ENCODE data around the gene ENTPD8.

Gene ENTPD8

DNA sequence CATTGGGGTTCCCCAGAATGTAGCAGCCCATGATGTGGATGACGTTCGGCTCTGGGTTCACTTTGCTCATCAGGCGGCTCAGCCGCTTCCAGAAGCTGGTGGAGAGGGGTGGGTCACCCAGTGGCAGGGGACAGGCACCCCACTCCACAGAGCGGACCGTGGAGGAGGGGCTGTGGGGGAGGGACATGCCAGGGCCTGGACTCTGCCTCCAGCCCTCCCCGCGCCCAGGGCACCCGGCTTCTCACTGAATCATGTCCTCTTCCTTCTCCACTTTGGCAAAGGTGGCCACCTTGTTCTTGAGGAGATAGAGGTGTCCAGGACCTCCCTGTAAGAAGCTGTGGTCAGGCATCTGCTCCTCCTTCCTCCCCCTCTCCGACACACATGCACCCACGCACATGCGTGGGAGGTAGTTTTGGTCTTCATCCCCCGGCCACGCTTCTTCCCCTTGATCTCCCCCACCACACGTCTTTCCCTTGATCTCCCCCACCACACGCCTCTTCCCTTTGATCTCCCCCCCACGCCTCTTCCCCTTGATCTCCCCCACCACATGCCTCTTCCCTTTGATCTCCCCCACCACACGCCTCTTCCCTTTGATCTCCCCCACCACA, 8.9 kb upstream of the ENTPD8 start:
- H3K27ac Mint-ChIP-seq = peak overlapping the region; percentile 46

DNA sequence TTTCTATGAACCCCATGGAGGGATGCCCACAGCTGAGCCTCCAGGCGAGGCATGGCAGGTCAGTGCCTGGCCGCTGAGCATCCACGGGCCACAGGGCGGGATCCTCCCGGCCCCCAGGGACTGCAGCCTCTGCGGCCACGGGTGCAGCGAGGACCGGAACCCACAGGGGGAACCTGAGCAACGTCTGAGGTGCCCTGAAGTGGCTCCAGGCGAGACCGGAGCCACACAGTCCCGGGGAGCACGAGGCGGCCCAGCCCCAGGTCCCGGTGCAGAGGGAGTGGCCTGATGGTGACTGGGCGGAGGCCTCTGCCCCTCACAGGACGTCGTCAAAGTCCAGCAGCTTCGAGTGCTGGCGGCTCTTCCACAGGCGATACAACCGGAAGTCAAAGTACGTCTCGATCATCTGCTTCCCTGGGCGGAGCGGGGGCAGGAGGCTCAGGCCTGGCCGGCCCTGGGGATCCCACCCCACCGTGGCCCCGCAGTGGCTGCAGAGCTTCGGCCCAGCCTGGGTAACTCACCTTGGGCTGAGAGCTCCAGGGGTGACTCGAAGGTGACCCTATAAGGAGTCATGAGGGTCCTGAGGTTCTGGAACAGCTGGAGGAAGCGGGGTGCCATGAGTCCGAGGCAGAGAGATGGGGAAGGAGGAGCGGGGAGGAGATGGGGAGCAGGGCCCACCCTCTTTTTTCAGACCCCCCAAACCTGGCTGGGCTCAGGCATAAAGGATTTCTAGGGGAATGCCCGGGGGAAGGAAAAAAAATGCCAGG, 8.1 kb upstream of the ENTPD8 start:
- Mint-ChIP-seq H3K4me3 (no peak overlapping the region), H3K27ac (peak overlapping the region; percentile 46), H3K4me1 (ENCODE audit: low read depth) (peaks cover 84% of the 10 kb centered on the region)

More for the DNA sequence above, 8.9 kb upstream of the ENTPD8 start:
- H3K27me3 Mint-ChIP-seq = no peaks in the 10 kb centered on the region
- H3K36me3 Mint-ChIP-seq (ENCODE audit: low read depth) = peaks cover 56% of the 10 kb centered on the region
- H3K9me3 Mint-ChIP-seq = no peaks in the 10 kb centered on the region
- peaks cover 87% of the 10 kb centered on the region for H3K4me1 Mint-ChIP-seq (ENCODE audit: low read depth)
- H3K4me3 Mint-ChIP-seq = no peak overlapping the region
- intact Hi-C loops (cut with micrococcal nuclease) = no loop called here

DNA sequence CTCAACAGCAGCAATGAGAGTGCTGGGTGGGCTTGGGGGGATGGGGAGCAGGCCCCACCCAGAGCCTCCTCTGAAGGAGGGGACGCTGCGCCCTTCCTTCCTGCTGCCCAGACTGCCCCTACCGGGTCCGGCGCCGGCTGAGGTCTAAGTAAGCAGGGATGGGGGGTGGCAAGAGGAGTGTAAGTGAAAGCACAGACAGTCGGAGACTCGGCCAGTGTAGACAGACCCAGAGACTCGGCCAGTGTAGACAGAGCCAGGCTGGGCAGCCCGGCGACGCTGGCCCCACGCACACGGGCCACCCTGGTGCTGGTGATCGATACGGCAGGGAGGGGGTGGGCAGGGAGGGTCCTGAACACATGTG, 7.4 kb upstream of the ENTPD8 start:
- no peak overlapping the region for H3K4me3 Mint-ChIP-seq
- peaks cover 2% of the 10 kb centered on the region for H3K27me3 Mint-ChIP-seq
- H3K27ac Mint-ChIP-seq = peak overlapping the region; percentile 46
- peaks cover 45% of the 10 kb centered on the region for H3K36me3 Mint-ChIP-seq (ENCODE audit: low read depth)
- peaks cover 80% of the 10 kb centered on the region for H3K4me1 Mint-ChIP-seq (ENCODE audit: low read depth)
- H3K9me3 Mint-ChIP-seq = no peaks in the 10 kb centered on the region
- intact Hi-C loops (cut with micrococcal nuclease) = no loop called here

More for the DNA sequence above, 8.1 kb upstream of the ENTPD8 start:
- Mint-ChIP-seq H3K27me3 (no peaks in the 10 kb centered on the region), H3K36me3 (ENCODE audit: low read depth) (peaks cover 49% of the 10 kb centered on the region), H3K9me3 (no peaks in the 10 kb centered on the region)
- intact Hi-C loops (cut with micrococcal nuclease) = no loop called here

DNA sequence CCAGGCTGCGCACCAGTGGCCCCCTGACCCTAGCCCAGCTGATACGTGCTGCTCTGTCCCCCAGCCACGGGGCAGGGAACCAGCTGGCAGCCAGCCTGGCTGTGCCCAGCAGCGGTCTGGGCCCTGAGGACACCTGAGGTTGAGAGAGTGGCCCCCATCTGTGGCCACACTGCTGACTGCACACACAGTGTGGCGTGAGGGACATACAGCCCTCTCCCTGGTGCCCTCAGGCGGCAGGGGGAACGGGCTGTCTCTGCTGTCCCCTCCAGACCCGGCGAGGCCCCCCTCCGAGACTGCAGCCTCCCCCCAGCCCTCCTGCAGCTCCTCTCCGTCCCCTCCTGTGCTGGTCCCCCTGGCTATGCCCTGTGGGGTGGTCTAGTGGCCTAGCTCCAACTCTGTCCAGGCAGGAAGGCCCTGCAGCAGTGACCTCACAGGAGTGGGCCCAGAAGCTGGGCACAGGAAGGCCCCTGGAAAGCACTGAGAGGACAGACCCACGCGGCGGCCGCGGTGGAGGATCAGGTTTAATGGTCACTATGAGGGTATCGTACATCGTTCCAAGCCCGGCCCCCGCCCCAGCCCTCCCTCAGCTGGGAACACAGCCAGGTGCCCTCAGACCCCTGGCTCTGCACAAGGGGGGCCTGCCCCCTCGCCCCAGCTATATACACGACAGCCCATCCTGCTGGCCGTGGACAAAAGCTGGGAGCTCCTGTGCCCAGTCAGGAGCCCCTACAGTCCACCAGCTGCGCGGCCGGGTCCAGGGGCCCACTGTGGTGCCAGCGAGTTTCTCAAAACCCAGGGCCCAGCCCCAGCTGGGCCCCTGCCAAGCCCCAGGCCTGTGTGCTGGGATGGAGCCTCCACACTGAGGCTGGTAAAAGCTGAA, 6.8 kb upstream of the ENTPD8 start:
- H3K4me3 Mint-ChIP-seq = no peak overlapping the region
- peaks cover 40% of the 10 kb centered on the region for H3K36me3 Mint-ChIP-seq (ENCODE audit: low read depth)
- H3K9me3 Mint-ChIP-seq = no peaks in the 10 kb centered on the region
- peaks cover 8% of the 10 kb centered on the region for H3K27me3 Mint-ChIP-seq
- peaks cover 74% of the 10 kb centered on the region for H3K4me1 Mint-ChIP-seq (ENCODE audit: low read depth)
- intact Hi-C loops (cut with micrococcal nuclease) = no loop called here
- peak overlapping the region; percentile 65 for H3K27ac Mint-ChIP-seq

DNA sequence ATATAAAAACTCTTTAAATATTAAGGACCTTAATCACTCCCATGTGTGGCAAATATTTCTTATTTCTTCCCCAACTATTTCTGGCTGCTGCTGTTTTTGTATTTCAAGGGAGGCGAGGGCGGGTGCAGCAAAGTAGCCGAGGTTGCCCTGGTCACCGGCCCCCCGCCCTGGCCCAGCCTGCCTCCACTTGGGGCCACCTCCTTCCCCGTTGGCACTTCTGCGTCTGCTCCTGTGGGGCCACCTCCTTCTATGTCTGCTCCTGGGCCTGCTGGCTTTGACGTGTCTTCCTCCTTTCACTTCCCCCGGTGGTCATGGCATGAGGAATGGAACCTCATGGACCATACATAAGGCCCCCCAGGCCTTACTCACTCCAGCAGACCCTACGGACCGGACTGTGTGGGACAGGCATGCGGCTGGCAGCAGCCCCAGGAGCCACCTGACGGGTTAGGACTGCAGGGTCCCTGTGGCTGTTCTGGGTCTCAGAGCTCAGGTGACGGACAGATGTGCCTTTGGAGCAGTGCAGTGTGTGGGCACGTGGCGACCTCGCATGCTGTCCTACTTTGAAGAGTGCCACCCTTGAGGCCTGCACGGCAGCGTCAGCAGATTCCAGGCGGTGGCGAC, 5.8 kb upstream of the ENTPD8 start:
- Mint-ChIP-seq H3K27ac (peak overlapping the region; percentile 65), H3K27me3 (peaks cover 16% of the 10 kb centered on the region), H3K4me3 (peak overlapping the region; percentile 30), H3K4me1 (ENCODE audit: low read depth) (peaks cover 64% of the 10 kb centered on the region), H3K36me3 (ENCODE audit: low read depth) (peaks cover 30% of the 10 kb centered on the region), H3K9me3 (no peaks in the 10 kb centered on the region)
- intact Hi-C loops (cut with micrococcal nuclease) = no loop called here

DNA sequence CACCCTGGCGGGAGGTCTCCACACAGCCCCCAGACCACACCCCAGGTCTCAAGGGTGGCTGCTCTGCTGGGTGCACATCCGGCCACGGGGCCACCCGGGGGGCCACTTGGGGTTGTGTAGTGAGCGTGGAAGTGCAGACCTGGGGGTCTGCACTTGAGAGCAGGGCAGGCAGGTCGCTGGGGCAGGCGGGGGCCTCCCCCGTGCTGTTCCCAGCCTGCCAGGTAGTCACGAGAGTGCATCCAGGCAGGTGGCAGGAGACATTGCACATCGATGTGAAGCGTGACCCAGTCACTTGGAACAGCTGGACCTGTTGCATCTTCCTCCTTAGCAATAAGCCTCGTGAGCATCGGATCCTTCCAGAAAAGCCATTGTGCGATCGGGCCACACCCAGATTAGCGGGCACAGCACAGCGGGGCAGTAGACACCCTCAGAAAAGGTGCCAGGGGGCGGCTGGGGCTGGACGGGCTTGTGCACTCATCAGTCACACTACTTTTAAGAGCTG, 4.8 kb upstream of the ENTPD8 start:
- Mint-ChIP-seq H3K27me3 (peaks cover 18% of the 10 kb centered on the region), H3K36me3 (ENCODE audit: low read depth) (peaks cover 29% of the 10 kb centered on the region), H3K27ac (peak overlapping the region; percentile 65), H3K9me3 (no peaks in the 10 kb centered on the region), H3K4me3 (no peak overlapping the region), H3K4me1 (ENCODE audit: low read depth) (peaks cover 59% of the 10 kb centered on the region)
- intact Hi-C loops (cut with micrococcal nuclease) = no loop called here

DNA sequence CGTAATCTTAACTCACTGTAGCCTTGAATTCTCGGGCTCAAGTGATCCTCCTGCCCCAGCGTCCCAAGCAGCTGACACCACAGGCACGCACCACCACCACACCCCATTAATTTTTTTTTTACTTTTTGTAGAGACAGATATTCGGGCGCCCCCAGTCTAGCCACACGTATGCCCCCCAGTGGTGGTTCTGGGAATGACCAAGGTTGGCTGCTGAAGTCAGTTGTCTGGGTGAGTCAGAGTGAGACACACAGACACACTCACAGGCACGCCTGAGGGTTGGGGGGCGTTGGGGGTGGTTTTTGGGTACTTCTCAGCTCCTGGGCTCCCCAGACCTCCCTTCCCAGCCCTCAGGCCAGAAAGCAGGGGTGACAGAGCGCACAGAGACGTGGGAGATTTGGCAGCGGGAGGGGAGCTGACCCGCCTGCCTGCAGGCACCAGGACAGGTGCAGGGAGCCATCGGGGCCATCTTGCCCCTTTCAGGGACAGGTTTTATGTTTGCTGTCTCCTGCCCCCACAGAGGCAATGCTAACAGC, 4.2 kb upstream of the ENTPD8 start:
- peaks cover 29% of the 10 kb centered on the region for H3K36me3 Mint-ChIP-seq (ENCODE audit: low read depth)
- no peaks in the 10 kb centered on the region for H3K9me3 Mint-ChIP-seq
- intact Hi-C loops (cut with micrococcal nuclease) = no loop called here
- H3K27me3 Mint-ChIP-seq = peaks cover 18% of the 10 kb centered on the region
- peaks cover 54% of the 10 kb centered on the region for H3K4me1 Mint-ChIP-seq (ENCODE audit: low read depth)
- no peak overlapping the region for H3K4me3 Mint-ChIP-seq
- peak overlapping the region; percentile 47 for H3K27ac Mint-ChIP-seq

DNA sequence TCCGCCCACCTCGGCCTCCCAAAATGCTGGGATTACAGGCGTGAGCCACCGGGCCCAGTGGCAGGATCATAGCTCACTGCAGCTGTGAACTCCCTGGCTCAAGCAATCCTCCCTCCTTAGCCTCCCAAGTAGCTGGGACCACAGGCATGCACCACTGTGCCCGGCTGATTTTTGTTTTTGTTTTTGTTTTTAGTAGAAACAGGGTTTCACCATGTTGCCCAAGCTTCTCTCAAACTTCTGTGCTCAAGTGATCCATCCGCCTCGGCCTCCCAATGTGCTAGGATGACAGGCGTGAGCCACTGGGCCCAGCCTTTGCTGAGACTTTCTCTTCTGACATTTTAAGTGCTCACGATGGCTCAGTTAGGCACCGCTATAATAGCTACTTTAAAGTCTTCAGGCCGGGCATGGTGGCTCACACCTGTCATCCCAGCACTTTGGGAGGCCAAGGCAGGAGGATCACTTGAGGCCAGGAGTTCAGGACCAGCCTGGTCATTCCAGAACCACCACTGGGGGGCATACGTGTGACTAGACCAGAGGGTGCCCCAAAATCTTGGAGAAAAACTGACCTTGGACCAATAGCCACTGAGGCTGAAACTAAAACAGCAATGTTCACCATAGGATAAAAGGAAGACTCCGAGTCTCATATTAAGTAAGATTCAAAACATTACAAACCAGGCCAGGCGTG, 3.1 kb upstream of the ENTPD8 start:
- Mint-ChIP-seq H3K27ac (peak overlapping the region; percentile 47), H3K27me3 (peaks cover 24% of the 10 kb centered on the region), H3K36me3 (ENCODE audit: low read depth) (peaks cover 18% of the 10 kb centered on the region), H3K9me3 (no peaks in the 10 kb centered on the region), H3K4me1 (ENCODE audit: low read depth) (peaks cover 43% of the 10 kb centered on the region), H3K4me3 (no peak overlapping the region)
- intact Hi-C loops (cut with micrococcal nuclease) = no loop called here

DNA sequence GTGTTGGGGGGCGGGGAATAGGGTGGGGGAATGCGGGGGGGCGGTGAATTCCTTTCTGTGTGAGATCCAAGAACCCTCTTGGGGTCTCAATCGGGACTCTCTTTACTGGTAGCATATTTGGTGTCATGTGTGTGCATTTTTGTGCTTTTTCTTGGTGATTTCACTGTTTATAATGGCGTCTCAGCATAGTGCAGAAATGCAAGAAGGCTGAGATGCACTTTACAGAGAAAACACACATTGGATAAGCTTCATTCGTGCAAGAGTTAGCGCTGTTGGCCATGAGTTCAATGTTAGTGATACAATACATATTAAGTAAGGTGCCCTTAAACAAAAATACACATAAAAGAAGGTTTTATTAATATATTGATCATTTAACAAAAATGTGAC, 771 bp upstream of the ENTPD8 start:
- intact Hi-C loops (cut with micrococcal nuclease) = no loop called here
- H3K27me3 Mint-ChIP-seq = peaks cover 38% of the 10 kb centered on the region
- H3K4me1 Mint-ChIP-seq (ENCODE audit: low read depth) = peaks cover 21% of the 10 kb centered on the region
- H3K36me3 Mint-ChIP-seq (ENCODE audit: low read depth) = no peaks in the 10 kb centered on the region
- no peak overlapping the region for H3K27ac Mint-ChIP-seq
- H3K9me3 Mint-ChIP-seq = no peaks in the 10 kb centered on the region
- H3K4me3 Mint-ChIP-seq = no peak overlapping the region

DNA sequence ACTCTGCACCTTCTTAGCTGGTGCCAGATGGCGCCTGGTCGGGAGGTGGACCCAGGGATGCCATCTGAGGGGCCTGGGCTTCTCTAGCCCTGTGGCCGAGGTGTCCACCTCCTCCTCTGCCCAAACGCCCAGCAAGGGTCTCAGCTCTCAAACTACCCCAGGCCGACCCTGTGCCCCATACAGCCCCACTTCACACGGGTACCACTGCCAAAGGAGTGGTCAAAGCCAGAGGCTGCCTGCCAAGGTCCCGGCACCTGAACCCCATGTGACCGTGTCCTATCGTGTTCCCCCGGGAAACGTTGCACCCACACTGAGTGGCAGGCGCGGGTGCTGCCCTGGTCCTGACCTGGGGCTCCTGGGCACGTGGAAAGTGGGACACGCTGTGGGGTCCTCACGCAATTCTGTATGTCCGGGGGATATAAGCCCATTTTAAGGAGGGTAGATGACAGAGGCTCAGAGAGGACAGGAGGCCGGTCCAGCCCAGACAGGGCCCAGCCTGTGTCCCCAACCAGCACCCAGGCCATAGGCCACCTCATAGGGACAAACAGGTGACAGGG, 1.9 kb downstream of the ENTPD8 start:
- Mint-ChIP-seq H3K27ac (peak overlapping the region; percentile 50), H3K9me3 (no peaks in the 10 kb centered on the region), H3K27me3 (peaks cover 53% of the 10 kb centered on the region), H3K4me3 (no peak overlapping the region), H3K4me1 (ENCODE audit: low read depth) (no peaks in the 10 kb centered on the region), H3K36me3 (ENCODE audit: low read depth) (no peaks in the 10 kb centered on the region)
- intact Hi-C loops (cut with micrococcal nuclease) = no loop called here

DNA sequence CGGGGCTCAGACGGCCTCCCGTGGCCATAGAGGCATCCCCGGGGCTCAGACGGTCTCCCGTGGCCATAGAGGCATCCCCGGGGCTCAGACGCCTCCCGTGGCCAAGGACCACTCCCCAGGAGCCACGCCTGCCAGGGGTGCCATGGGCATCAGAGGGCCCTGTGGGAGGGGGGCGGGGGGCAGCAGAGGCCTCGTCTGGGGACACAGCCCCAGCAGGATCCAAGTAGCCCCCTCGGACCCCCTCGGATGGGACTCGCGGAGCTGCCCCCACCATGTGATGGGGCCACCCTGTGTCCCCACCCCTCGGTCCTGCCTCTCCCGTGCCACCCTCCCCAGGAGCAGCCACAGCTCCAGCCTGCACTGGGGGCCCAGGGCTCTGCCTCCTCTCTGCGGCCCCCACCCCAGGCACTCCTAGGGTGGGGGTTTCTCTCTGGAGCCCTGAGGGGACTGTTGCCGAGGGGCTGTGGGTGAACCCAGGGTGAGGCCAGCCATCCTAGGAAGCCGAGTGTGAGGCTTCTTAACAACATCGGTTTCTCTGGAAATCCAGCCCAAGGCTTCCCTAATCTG, 2.5 kb downstream of the ENTPD8 start:
- Mint-ChIP-seq H3K9me3 (no peaks in the 10 kb centered on the region), H3K36me3 (ENCODE audit: low read depth) (no peaks in the 10 kb centered on the region), H3K4me3 (no peak overlapping the region), H3K27ac (no peak overlapping the region), H3K4me1 (ENCODE audit: low read depth) (no peaks in the 10 kb centered on the region), H3K27me3 (peaks cover 56% of the 10 kb centered on the region)
- intact Hi-C loops (cut with micrococcal nuclease) = no loop called here

DNA sequence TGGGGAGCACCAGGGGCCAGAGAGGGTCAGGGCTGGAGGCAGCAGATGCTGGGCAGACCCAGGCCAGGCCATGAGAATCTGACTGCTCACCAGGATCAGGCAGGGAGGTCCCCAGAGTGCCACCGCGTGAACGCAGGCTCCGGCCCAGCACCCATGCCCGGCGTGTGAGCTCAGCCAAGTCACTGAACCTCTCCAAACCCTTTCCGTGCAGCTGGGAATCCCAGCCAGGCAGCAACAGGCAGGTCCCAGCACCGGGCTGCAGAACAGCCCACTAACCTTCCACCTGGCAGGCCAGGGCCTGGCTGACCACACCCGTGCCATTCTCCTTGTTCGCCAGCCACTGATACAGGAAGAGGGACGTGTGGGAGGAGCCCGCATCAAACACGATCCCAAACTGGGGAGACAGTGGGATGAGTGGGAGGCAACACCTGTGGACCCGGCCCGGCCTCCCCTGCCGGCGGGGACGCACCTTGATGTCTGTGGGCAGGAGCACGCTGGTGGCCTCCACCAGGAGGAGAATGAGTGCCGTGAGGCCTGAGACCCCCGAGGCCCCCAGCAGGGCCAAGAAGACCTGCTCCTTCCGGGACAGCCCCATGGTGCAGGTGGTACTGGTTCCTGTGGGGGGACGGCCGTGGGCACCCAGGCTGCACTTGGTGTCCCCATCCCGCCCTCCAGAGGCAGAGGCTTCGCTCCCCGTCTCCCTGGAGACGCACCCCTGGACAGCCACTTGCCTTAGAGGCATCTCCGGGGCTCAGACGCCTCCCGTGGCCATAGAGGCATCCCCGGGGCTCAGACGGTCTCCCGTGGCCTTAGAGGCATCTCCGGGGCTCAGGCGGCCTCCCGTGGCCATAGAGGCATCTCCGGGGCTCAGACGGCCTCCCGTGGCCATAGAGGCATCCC, 3.2 kb downstream of the ENTPD8 start:
- intact Hi-C loops (cut with micrococcal nuclease) = no loop called here
- peaks cover 50% of the 10 kb centered on the region for H3K27me3 Mint-ChIP-seq

More for the DNA sequence above, 3.2 kb downstream of the ENTPD8 start:
- Mint-ChIP-seq H3K4me3 (no peak overlapping the region), H3K27ac (no peak overlapping the region), H3K36me3 (ENCODE audit: low read depth) (no peaks in the 10 kb centered on the region), H3K4me1 (ENCODE audit: low read depth) (no peaks in the 10 kb centered on the region), H3K9me3 (no peaks in the 10 kb centered on the region)
